GM20000 (cell line): ENCODE data around the gene GPR132.
"Not testable (repeated sequence)": the region's sequence is repeated elsewhere in the genome, so short reads cannot be mapped to it uniquely, and the experiment has no call there.

ENCODE experiments used
- DNase-seq: peaks from one replicate; pipeline ENCODE4 v3.0.0; 2012; ENCODE audit warnings: low spot score
- TF ChIP-seq, protein P1 (sequence below): IDR thresholded peaks from 2 replicates; pipeline ENCODE4 v1.5.1; 2012; ENCODE audit warnings: mild to moderate bottlenecking, control low read depth; ENCODE audit errors: extremely low read depth, missing control alignments

Gene GPR132

GRCh38 chr14:105068818-105069217 is 3.6 kb upstream of the GPR132 start:
- no peak for DNase-seq
- TF ChIP-seq, protein P1, sequence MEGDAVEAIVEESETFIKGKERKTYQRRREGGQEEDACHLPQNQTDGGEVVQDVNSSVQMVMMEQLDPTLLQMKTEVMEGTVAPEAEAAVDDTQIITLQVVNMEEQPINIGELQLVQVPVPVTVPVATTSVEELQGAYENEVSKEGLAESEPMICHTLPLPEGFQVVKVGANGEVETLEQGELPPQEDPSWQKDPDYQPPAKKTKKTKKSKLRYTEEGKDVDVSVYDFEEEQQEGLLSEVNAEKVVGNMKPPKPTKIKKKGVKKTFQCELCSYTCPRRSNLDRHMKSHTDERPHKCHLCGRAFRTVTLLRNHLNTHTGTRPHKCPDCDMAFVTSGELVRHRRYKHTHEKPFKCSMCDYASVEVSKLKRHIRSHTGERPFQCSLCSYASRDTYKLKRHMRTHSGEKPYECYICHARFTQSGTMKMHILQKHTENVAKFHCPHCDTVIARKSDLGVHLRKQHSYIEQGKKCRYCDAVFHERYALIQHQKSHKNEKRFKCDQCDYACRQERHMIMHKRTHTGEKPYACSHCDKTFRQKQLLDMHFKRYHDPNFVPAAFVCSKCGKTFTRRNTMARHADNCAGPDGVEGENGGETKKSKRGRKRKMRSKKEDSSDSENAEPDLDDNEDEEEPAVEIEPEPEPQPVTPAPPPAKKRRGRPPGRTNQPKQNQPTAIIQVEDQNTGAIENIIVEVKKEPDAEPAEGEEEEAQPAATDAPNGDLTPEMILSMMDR: no peak

GRCh38 chr14:105067969-105068301 is 2.7 kb upstream of the GPR132 start:
- no peak for DNase-seq
- TF ChIP-seq, protein P1: no peak

- TF ChIP-seq, protein P1: no peak
- no peak for DNase-seq
Measured at GRCh38 chr14:105067140-105067968, 2.1 kb upstream of the GPR132 start.

GRCh38 chr14:105066240-105067071 is 1.2 kb upstream of the GPR132 start:
- TF ChIP-seq, protein P1: no peak
- DNase-seq: no peak

DNA sequence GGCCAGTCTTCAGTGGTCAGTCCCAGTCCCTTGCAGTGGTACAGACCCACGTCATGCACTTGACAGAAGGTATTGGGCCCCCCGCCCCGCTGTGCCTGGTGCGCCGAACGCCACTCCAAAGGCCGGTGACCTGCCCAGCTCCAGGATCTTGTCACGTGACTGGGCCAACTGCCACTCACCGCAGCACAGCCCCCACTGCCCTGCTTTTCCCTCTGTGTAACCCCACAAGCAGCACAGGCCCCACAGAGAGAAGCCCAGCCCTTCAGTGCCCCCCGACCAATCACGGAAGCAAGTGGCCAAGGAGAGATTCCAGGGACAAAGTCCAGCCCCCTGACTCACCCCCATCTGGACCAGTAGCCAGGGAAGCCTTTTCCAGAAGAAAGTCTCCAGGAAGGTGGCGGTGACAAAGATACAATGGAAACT is 498 bp downstream of the GPR132 start:
- no peak for DNase-seq
- TF ChIP-seq, protein P1: no peak

GRCh38 chr14:105064001-105064400 is 1.2 kb downstream of the GPR132 start:
- no peak for DNase-seq
- TF ChIP-seq, protein P1: no peak

DNA sequence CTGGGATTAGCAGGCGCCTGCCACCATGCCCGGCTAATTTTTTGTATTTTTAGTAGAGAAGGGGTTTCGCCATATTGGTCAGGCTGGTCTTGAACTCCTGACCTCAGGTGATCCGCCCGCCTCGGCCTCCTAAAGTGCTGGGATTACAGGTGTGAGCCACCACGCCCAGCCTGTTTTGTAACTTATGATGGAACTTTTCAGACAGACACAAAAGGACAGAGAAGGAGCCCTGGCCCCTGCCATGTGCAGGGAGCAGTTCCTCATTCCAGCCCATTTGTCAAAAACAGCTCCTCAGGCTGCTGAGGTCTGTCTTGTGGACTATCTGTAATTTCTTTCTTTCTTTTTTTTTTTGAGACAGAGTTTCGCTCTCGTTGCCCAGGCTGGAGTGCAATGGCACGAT is 1.7 kb downstream of the GPR132 start:
- DNase-seq: not testable (repeated sequence)

GRCh38 chr14:105063056-105063455 is 2.2 kb downstream of the GPR132 start:
- no peak for DNase-seq
- TF ChIP-seq, protein P1: no peak
